ENCODE measurements around the gene TRABD2A. TPM values are rescaled to one million over a fixed set of nuclear protein-coding genes. Genes with fewer than 3 reads are reported as not detected.
"Not testable (repeated sequence)": the region's sequence is repeated elsewhere in the genome, so short reads cannot be mapped to it uniquely, and the experiment has no call there.

Gene TRABD2A
- 0.52 TPM for total RNA-seq

DNA sequence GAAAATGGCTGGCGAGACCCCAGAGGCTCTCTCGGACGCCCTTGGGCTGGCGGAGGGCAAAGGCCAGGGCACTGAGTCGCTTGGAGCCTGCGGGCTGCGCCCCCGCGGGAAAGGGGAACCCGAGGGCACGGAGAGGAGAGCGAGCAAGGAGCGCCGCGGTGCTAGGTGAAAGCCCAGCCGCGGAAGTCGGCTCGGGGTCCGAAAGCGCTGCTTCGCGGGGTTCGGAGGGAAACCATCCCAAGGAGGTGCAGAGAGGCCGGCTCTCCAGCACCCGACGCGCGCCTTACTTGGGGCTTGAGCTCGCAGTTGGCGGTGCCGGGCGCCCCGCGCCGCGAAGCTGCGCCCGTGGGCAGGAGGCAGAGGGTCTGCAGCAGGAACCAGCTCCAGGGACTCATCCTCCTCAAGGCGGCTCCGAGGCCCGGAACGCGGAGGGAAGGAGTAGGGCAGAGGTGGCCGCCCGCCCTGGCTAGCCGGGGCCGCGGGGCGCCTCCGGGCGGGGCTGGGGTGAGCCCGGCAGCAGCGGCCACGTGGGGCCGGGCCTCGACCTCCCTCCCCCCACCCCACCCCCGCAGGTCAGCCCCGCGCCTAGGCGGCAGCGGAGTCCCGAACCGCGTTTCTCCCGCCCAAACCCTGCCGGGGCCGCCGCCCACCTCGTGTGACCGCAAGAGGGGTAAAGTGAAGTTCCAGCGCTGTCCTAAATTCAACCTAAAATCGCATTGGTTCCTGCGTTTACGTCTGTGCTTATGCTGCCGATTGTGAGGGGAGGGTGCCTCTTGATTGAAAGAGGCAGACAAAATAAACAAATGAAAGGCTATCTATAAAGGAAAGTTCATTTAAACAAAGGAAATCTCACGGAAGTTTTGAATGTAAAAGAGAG, at the start of gene TRABD2A:
TSS of gene TRABD2A (minus strand) at position 440 of the 877 bp plus-strand sequence. CDS start at position 395, 45 bp downstream.
- no peak for DNase-seq (ENCODE audit: low spot score)

GRCh38 chr2:84927275-84927627, 46.4 kb upstream of the TRABD2A start:
- no peak for DNase-seq (ENCODE audit: low spot score)

GRCh38 chr2:84925724-84926376, 45.0 kb upstream of the TRABD2A start:
- DNase-seq (ENCODE audit: low spot score) = peak; percentile 97

DNA sequence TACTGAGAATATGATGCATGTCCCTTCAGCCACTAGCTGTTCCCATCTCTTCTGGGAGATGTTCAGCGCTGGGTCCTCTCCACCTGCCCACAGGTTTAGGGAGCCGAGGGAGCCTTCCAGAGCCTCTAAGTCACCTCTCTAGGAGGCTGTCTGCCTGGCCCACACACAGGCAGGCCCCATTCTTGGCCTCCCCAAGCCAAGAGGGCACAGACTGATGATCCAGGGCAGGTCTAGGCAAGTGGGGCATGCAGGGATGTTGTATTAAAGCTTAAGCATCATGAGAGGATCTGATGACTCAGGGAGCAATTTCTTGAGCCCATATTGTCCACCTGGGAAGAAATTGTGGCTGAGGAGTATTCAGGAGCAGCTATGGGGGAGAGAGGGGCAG, 44.4 kb upstream of the TRABD2A start:
- no peak for DNase-seq (ENCODE audit: low spot score)

DNA sequence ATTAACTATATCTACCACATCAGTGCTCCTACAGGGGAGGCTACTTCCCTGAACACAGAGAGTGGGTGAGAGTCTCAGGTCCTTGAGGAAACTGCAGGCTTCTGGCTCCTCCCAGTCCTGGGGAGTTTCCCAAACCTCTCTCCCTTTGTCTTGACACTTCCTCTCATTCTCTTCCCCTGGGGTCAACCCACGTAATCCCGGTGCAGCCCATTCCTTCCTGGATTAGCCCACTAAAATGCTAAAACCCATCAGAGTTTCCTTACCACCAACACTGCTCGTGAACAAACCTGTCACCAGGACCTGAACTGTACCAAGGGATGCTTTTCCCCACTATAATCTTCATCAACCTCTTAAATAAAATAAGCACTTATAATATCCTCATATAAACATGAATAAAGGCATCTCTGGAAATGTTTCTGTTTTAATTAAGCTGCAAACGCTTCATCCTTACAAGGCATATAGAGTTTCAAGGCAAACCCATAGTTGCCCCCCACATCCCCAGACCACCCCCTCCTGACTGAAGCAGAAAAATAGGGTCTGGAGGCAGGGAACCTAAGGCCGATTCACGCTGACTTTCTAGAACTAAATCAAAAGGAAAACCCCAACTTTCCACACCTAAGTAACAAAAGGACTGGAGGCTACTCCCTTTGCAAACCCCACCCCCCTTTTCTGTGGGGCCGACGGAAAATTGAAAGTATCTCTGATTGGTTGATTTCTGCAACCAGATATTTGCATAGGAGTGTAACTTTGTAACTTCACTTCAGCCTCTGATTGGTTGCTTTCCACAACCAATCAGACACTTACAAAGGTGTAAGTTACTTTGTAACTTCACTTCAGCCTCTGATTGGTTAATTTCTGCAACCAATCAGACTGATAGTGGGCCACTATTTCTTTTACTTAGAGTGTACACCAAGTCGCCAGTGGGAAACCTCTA, 43.6 kb upstream of the TRABD2A start:
- DNase-seq (ENCODE audit: low spot score) = no peak

DNA sequence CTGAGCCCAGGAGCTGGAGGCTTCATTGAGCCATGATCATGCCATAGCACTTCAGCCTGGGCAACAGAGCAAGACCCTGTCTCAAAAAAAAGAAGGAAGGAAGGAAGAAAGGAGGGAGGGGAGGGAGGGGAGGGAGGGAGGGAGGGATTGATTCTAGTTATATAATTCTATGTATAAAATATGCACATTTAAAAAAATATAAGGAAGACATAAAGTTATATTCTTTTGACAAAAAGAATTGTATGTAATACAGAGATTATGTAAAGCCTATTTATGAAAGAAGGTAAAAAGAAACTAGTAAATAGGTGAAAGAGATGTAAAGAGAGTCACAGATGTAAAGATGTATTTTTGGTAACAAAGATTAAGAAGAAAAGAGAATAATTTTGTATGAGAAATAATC, 42.1 kb upstream of the TRABD2A start:
- no peak for DNase-seq (ENCODE audit: low spot score)

DNA sequence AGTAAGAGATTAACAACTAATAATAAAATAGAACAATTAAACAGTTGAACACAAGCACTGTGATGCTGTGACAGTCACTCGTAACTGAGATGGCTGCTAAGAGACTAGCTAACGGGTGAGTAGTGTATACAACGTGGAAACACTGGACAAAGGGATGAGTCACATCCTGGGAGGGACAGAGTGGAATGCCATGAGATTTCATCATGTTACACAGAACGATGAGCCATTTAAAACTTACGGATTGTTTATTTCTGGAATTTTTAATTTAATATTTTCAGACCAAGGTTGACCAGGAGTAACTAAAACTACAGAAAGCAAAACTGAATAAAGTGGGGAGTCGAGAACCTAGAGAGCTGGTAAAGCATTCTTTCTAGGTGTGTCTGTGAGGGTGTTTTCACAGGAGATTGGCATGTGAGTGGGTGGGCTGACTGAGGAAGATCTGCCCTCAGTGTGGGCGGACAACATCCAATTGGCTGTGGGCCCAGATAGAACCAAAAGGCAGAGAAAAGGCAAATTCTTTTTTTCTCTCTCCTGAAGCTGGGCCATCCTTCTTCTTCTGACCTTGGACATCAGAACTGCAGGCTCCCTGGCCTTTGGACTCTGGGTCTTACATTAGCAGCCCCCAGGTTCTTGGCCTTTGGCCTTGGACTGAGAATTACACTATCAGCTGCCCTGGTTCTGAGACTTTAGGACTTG, 39.1 kb upstream of the TRABD2A start:
- DNase-seq (ENCODE audit: low spot score) = peak; percentile 57

DNA sequence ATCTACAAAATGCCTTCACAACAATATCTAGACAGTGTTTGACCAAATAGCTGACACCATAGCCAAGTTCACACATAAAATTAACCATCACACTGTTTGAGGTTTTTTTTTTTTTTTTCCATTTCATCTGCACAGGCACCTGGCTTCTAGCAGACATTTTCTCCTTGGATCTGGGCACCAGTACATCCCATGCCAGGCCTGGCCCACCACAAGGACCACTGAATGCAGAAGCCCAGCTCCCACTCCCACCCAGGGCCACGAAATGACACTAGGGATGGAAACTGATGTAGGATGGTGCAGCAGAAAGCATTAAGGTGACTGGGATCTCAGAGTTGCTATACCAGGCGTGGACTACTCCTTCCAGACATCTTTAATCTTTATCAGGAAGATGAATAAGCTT, 37.5 kb upstream of the TRABD2A start:
- no peak for DNase-seq (ENCODE audit: low spot score)

DNA sequence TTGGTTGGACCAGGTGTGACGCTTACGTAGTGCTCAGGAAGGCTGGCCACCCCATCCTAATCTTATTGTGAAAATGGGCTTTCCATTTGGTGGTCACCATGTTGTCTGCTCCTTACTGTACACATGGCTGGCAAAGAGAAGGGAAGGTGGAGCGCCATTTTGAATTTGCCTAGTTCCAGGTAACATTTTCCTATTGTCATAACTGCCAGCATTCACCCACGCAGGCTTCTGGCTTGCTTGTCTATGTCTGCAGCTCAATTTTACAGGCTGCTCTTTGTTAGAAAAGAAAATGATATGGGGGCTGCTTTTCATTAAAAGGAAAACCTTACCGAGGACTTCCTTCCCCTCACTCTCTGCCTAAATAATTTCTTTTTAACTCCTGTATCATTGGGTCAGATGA, 36.9 kb upstream of the TRABD2A start:
- DNase-seq (ENCODE audit: low spot score) = not testable (repeated sequence)

- not testable (repeated sequence) for DNase-seq (ENCODE audit: low spot score)
Measured at GRCh38 chr2:84915675-84916074, 34.8 kb upstream of the TRABD2A start.

DNA sequence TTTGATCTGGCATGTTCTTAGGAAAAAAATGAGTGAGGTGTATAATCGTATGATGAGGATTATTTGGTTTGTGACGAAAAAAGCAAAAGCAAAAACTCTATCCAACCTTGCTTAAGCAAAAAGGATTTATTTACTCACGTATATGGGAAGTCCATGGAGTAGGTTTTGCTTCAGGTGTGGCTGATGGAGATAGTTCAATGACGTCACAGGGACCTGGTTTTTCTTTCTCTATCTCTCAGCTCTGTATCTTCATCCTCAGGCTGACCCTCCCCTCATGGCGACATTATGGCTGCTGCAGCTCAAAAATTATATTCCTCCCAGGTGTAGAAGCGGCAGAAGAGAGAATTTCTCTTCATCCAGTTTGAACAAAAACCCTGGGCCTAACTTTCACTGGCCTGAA, 33.5 kb upstream of the TRABD2A start:
- no peak for DNase-seq (ENCODE audit: low spot score)

DNA sequence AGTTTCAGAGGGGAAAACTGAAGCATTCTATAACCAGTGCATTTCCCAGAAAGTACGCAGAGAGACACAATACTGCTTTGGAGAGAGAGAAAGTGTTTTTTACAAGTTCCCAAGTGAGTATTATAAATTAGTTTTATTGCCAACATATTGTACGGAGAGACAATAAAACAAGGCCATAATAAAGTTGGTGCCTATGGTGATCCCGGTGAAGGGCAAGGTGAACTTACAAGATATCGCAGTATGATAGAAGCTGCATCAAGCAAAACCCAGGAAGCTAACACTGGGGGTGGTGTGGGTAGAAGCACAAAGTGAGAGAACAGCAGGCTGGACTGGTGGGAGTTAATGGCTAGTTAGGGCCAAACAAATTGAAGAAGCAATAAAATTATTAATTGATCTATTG, 32.1 kb upstream of the TRABD2A start:
- DNase-seq (ENCODE audit: low spot score) = no peak

GRCh38 chr2:84911135-84911678, 30.3 kb upstream of the TRABD2A start:
- DNase-seq (ENCODE audit: low spot score) = no peak

DNA sequence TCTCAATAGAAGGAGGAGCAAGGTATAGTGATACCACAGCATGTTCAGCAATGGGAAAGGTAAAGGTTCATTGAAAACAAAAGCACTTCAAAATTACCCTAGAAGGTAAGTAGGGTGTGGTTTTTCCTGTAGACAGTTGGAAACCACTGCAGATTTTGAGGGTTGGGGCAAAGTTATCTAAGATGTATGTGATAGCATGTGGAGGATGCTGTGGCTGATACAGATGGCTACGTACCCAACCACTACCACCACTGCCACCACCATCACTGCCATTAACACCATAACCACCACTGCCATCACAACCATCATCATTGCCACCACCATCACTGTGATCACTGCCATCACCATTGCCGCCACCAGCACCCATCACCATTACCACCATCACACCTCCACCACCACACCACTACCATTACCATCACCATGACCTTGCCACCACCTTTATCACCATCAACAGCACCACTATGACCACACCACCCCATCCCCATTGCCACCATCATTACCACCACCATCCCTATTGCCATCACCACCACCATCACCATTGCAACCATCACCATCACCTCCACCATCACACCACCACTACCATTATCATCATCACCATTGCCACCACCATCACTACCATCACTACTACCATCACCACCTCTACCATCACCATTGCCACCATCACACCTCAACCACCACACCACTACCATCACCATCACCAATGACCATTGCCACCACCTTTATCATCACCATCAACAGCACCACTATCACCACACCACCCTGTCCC, 28.2 kb upstream of the TRABD2A start:
- no peak for DNase-seq (ENCODE audit: low spot score)

DNA sequence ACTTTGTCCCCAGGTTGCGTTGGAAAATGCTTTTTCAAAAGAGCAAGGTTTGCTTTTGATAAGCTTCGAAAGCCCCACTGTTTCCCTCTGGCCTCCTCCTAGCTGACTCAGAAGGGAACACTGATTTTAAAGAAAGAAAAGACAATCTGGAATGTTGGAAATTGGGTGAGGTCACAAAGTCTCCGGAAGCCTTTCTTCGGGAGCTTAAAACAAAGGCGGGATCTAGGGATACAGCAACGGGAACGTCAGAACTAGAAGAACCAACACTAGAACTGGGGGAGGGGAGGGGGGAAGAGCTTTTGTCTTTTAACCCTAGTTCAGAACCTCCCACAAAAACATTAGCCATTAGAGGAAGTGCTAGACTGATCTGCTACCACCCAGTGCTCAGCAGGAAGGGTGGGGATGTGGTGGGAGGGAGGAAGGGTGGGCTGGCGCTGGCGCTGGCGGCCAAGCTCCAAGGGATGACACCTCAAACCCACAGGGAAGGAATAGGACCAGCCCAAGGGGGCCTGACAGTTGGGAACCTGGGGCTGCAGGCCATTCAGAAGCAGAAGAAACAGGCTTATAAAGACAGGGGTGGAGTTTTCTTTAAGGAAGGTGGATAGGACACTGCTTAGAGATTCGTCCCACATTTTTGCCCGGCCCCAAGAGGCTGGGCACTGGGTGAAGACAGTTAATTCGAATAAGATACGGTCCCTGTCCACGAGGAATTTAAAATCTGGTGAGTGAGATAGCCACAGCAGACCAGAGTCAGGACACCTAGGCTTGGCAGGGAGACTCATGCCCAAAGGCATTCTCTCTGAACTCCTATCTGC, 26.2 kb upstream of the TRABD2A start:
- peak; percentile 73 for DNase-seq (ENCODE audit: low spot score)

GRCh38 chr2:84906108-84906899, 25.4 kb upstream of the TRABD2A start:
- DNase-seq (ENCODE audit: low spot score) = no peak

- peak; percentile 91 for DNase-seq (ENCODE audit: low spot score)
Measured at GRCh38 chr2:84905181-84906107, 24.6 kb upstream of the TRABD2A start, which contains the start of gene TMSB10. TMSB10 (plus strand) TSS chr2:84905656.

All from mucosa of gallbladder (tissue), 1 donor.